NCI-H2227 (cell line): ENCODE results near the gene CGA.

Experiments
- DNase-seq: peaks from one replicate; lab custom pipeline; 2025; ENCODE audit not compliant: unreplicated experiment; lab: John Stamatoyannopoulos, UW

CGA gene

GRCh38 chr6:87089135-87089534 lies 5.8 kb downstream of the CGA start:
- no peak for DNase-seq

- no peak for DNase-seq
These were observed 6.8 kb downstream of the CGA start for GRCh38 chr6:87088076-87088475.

DNA sequence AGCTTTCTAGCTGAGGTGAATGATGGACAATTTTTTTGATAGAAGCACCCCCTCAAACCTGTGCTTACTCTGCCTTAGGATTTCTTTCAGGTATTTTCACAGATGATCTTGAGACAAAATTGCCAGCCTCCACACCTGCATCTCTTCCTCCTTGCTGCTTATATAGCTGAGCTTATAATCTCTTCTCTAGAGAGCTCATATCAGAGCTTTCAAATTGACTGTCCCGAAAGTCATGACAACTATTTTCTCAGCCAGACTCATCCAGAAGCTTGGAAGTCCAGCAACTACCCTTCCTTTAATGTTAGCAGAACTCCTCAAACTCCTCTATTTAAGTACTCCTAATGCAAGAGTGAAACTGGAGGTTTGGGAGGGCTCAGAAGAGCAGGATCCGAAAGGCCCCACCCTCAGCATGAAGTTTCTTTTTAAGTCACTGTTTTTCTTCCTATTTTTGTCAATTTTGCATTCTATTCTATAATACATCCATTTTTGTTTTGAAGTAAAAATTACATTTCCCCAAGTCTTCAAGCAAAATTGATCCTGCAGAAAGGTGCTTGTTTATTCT lies 12.7 kb downstream of the CGA start:
- no peak for DNase-seq

GRCh38 chr6:87078983-87079616 lies 15.8 kb downstream of the CGA start:
- DNase-seq, result peak; percentile 52

DNA sequence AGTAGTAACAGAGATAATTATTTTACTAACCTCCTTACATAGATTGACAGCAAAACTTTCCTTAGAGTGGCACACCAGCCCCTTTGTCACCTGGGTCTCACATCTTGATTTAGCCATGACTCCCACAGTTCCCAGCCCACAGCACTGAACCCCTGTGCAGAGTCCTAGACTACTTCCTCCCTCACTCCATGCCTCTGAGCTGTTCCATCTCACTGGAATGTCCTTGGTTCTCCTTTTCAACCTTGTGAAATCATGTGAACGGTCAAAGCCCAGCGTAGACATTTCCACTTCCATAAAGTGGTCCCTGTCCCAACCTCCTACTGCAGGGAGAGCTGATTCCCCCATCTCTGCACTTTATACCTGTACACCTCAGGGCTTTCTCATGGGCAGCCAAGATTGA lies 19.7 kb downstream of the CGA start:
- no peak for DNase-seq

- no peak for DNase-seq
These were observed 20.7 kb downstream of the CGA start for GRCh38 chr6:87074101-87074621.

DNA sequence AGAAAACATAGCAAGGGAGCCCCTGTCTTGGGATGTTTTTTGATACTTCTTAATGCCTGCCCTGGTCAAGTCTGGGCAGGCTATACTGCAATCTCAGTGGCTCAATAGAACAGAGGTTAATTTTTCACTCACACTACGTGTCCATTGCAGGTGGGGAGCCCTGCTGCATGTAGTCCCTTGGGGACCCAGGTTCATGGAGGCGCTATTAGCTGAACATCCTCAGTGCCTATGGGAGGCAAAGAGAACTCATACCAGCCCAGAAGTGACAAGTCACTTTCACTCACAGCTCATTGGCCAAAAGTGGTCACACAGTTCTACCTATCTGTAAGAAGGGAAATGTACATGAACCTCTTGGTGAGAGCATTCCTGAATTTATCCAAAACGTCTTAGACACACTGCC lies 23.2 kb downstream of the CGA start:
- DNase-seq, result no peak

DNA sequence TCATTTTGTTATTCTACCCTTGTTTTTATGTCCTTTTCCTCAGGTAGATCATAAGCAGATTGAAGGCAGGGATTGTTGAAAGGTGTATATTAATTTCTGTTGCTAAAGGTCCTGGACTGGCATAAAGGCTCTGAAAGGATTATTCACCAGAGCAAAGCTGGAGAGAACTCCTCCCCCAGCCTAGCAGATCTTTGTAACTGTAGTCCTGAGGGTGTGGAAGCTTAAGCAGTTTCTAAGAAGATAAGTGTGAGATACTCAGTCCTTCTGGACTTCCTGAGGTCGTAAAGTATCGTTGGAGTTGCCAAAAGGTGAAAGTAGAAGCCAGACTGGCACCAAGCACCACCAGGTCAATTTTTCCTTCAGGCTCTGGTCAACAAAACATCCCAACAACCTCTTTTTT lies 24.2 kb downstream of the CGA start:
- no peak for DNase-seq

GRCh38 chr6:87068795-87069194 lies 26.1 kb downstream of the CGA start:
- DNase-seq, result no peak

GRCh38 chr6:87066449-87067333 lies 28.2 kb downstream of the CGA start:
- peak; percentile 50 for DNase-seq

DNA sequence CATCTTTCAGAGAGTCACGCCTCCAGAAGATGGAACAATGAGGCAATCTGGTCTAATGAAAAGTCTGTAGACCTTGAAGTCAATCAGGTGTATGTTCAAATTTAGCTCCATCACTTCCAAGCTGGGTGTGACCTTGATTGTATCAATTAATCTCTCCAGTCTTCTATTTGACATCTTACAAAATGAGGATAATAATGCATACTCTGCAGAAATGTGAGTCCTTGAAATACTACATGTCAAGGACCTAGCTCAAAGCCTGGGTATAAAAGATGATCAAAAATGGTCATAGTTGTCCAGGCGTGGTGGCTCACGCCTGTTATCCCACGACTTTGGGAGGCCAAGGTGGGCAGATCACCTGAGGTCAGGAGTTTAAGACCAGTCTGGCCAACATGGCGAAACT lies 29.8 kb downstream of the CGA start:
- no peak for DNase-seq

DNA sequence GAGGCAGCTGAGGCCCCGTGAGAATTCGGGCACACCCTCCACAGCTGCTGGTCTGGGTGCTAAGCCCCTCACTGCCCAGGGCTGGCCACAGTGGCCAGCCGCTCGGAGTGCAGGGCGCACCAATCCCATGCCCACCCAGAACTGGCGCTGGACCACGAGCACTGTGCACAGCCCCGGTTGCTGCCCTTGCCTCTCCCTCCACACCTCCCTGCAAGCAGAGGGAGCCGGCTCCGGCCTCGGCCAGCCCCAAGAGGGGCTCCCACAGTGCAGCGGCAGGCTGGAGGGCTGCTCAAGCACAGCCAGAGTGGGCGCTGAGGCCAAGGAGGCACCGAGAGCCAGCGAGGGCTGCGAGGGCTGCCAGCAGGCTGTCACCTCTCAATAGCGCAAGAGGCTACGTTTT lies 35.0 kb downstream of the CGA start:
- DNase-seq, result no peak

- no peak for DNase-seq
These were observed 40.6 kb downstream of the CGA start for GRCh38 chr6:87054143-87054833.

- no peak for DNase-seq
These were observed 41.6 kb downstream of the CGA start for GRCh38 chr6:87053312-87053711.

DNA sequence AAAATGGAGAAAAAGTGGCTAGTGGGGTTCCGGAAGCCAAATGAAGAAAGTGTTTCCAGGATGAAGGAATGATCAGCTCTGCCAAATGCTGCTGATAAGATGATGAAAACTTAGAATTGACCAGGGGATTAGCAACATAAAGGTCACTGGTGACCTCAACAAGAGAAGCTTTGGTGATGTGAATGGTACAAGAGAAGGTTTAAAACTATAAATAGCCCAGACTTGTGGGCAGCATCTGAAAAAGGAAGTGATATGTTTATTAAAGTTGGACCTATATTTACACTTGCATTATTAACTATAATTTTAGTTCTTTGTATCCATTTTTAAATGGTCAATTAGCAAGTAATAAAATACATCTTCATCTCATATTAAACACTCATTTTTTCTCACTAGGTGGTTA lies 45.1 kb downstream of the CGA start:
- DNase-seq, result no peak

DNA sequence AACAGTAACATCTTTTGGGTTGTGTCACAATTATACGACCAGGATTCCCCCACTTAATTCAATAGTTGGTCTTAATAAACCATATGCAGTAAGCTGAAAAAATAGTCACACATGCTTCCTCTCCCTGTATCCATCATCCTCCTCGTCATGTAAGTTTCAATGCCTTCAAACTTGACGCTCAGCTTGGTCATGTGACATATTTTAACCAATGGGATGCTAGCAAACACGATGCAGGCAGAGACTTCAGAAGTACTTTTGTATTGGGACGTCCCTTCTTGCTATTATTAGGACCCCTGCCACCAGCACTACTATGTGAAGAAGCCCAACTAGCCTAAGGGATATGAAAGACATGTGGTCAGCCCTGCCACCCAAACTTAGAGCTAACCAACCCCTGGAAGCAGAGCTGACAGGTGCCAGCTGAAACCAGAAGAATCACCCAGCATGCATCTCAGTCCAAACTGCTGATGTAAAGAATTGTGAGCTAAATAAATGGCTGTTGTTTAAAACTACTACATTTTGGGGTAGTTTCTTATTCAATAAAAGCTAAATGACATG lies 49.3 kb downstream of the CGA start:
- DNase-seq, result no peak

- DNase-seq, result no peak
These were observed 54.2 kb downstream of the CGA start for GRCh38 chr6:87040729-87041128.
